A673 (cell line): Measurements from ENCODE around the gene RFXANK.

Source experiments
- CTCF ChIP-seq: fragments of 300-800, 200-600 bp; sonication (generic); conservative IDR thresholded peaks from 2 replicates; pipeline ENCODE4 v1.5.1; 2017; ENCODE audit warnings: low read depth, mild to moderate bottlenecking, antibody characterized with exemption, low read length, moderate library complexity, mixed read lengths
- EZH2 ChIP-seq: fragments of 200-600 bp; sonication (generic); IDR thresholded peaks from 2 replicates; pipeline ENCODE4 v1.6.1; 2017; ENCODE audit warnings: borderline replicate concordance, low read depth, mild to moderate bottlenecking, mixed read lengths, antibody characterized with exemption, low read length; ENCODE audit not compliant: poor library complexity, severe bottlenecking

DNA sequence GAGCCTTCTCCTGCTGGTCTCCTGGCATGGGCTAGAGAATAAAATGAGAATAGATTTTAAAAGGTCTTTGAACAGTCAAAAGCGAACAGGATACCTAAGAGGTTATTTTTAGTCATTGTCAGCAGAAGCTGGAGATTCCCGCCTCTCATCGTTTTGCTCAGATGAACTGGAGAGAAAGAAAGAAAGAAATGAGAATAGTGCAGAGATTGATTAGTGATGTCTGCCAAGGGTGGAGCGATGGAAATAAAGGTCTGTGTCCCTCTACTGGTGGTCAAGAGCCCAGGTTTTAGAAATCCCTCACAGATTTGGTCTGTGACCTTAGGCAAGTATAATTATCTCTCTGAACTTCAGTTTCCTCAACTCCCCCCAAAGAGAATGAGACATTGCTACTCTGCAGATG lies 25.0 kb downstream of the RFXANK start:
- TF ChIP-seq EZH2 (no peak), CTCF (no peak)
